Measurements from ENCODE around the gene KDF1.

The KDF1 gene

GRCh38 chr1:26921540-26922430, 38.5 kb downstream of the KDF1 start, which contains the start of gene NUDC:
Gene NUDC (plus strand): TSS chr1:26921743. CDS start chr1:26921849, 106 bp downstream.
- no peaks in the 10 kb centered on the region for H3K9me3 ChIP-seq (ENCODE audit: insufficient read depth, low read length, severe bottlenecking)
- H3K4me1 ChIP-seq (ENCODE audit: insufficient read depth, low read length) = peaks cover 31% of the 10 kb centered on the region
- H4K20me1 ChIP-seq (ENCODE audit: insufficient read depth, low read length) = peaks cover 21% of the 10 kb centered on the region
- peak within 1 kb of the TSS; percentile 72 for H3K4me2 ChIP-seq (ENCODE audit: insufficient read depth, low read length)
- TF ChIP-seq CTCF (IDR thresholded peaks at IDR 0.05; ENCODE audit: borderline replicate concordance, extremely low read depth, low read length, poor library complexity, severe bottlenecking) (no peak), EZH2 (IDR thresholded peaks at IDR 0.05; ENCODE audit: borderline replicate concordance, low read depth, low read length, severe bottlenecking) (no peak)
- H3K79me2 ChIP-seq (ENCODE audit: insufficient read depth, low read length) = peaks cover 48% of the 10 kb centered on the region
- DNase-seq (peak; percentile 97), ATAC-seq (ENCODE audit: insufficient read depth, low read depth) (peak; percentile 96)
- H3K27ac ChIP-seq (ENCODE audit: low read length) = peak within 1 kb of the TSS; percentile 87
- peak within 1 kb of the TSS; percentile 82 for H3K9ac ChIP-seq (ENCODE audit: low read depth, low read length)
- H3K27me3 ChIP-seq (ENCODE audit: insufficient read depth, low read length, poor library complexity) = no peaks in the 10 kb centered on the region
- H3K4me3 ChIP-seq (ENCODE audit: low read depth in 1 of 2, low read length in 2 of 2) = peak within 1 kb of the TSS; percentile 77 to 80; a peak in 3 of 4 replicates
- peak within 1 kb of the TSS; percentile 78 for H2AFZ ChIP-seq (ENCODE audit: low read depth, low read length)
- peaks cover 39% of the 10 kb centered on the region for H3K36me3 ChIP-seq (ENCODE audit: insufficient read depth, low read length)

- Histone ChIP-seq H3K4me3 (ENCODE audit: low read depth in 1 of 2, low read length in 2 of 2) (peak overlapping the region; percentile 6 to 77; a peak in 3 of 4 replicates), H3K79me2 (ENCODE audit: insufficient read depth, low read length) (peaks cover 42% of the 10 kb centered on the region), H4K20me1 (ENCODE audit: insufficient read depth, low read length) (peaks cover 21% of the 10 kb centered on the region), H3K9me3 (ENCODE audit: insufficient read depth, low read length, severe bottlenecking) (no peaks in the 10 kb centered on the region), H2AFZ (ENCODE audit: low read depth, low read length) (peak overlapping the region; percentile 78), H3K36me3 (ENCODE audit: insufficient read depth, low read length) (peaks cover 32% of the 10 kb centered on the region), H3K9ac (ENCODE audit: low read depth, low read length) (peak overlapping the region; percentile 82), H3K27me3 (ENCODE audit: insufficient read depth, low read length, poor library complexity) (no peaks in the 10 kb centered on the region), H3K4me2 (ENCODE audit: insufficient read depth, low read length) (peak overlapping the region; percentile 72), H3K4me1 (ENCODE audit: insufficient read depth, low read length) (peaks cover 31% of the 10 kb centered on the region), H3K27ac (ENCODE audit: low read length) (peak overlapping the region; percentile 49)
- DNase-seq (no peak), ATAC-seq (ENCODE audit: insufficient read depth, low read depth) (peak; percentile 40)
- TF ChIP-seq CTCF (IDR thresholded peaks at IDR 0.05; ENCODE audit: borderline replicate concordance, extremely low read depth, low read length, poor library complexity, severe bottlenecking) (no peak), EZH2 (IDR thresholded peaks at IDR 0.05; ENCODE audit: borderline replicate concordance, low read depth, low read length, severe bottlenecking) (no peak)
Observed at GRCh38 chr1:26921126-26921539, 39.1 kb downstream of the KDF1 start.

GRCh38 chr1:26915204-26915842, 44.9 kb downstream of the KDF1 start:
- Histone ChIP-seq H3K36me3 (ENCODE audit: insufficient read depth, low read length) (no peaks in the 10 kb centered on the region), H3K9me3 (ENCODE audit: insufficient read depth, low read length, severe bottlenecking) (no peaks in the 10 kb centered on the region), H3K4me2 (ENCODE audit: insufficient read depth, low read length) (no peak overlapping the region), H2AFZ (ENCODE audit: low read depth, low read length) (no peak overlapping the region), H4K20me1 (ENCODE audit: insufficient read depth, low read length) (no peaks in the 10 kb centered on the region), H3K79me2 (ENCODE audit: insufficient read depth, low read length) (no peaks in the 10 kb centered on the region), H3K27ac (ENCODE audit: low read length) (no peak overlapping the region), H3K4me3 (ENCODE audit: low read depth in 1 of 2, low read length in 2 of 2) (no peak overlapping the region), H3K27me3 (ENCODE audit: insufficient read depth, low read length, poor library complexity) (no peaks in the 10 kb centered on the region), H3K9ac (ENCODE audit: low read depth, low read length) (no peak overlapping the region), H3K4me1 (ENCODE audit: insufficient read depth, low read length) (no peaks in the 10 kb centered on the region)
- no peak for DNase-seq
- ATAC-seq (ENCODE audit: insufficient read depth, low read depth) = no peak
- TF ChIP-seq EZH2 (IDR thresholded peaks at IDR 0.05; ENCODE audit: borderline replicate concordance, low read depth, low read length, severe bottlenecking) (no peak), CTCF (IDR thresholded peaks at IDR 0.05; ENCODE audit: borderline replicate concordance, extremely low read depth, low read length, poor library complexity, severe bottlenecking) (no peak)

Data from DND-41 (cell line).